Neural cell (in vitro differentiated cells): ENCODE results near the gene KMO. TPM values are rescaled to one million over a fixed set of nuclear protein-coding genes. Genes with fewer than 3 reads are reported as not detected.

Source experiments
- H2AFZ ChIP-seq: fragments of 200-600, 300-800 bp; sonication (generic), shearing (Covaris generic); 2 replicates; pipeline ENCODE4 v1.6.0; 2014; ENCODE audit warnings: low read depth, mild to moderate bottlenecking, antibody characterized with exemption, low read length, moderate library complexity
- H3F3A ChIP-seq: fragments of 200-600 bp; shearing (Covaris generic); 2 replicates; pipeline ENCODE4 v1.6.1; 2016; ENCODE audit warnings: mild to moderate bottlenecking, moderate library complexity, mixed read lengths, antibody characterized with exemption, low read length; ENCODE audit not compliant: insufficient read depth, poor library complexity, severe bottlenecking
- H3K27ac ChIP-seq: fragments of 200-600, 300-800 bp; sonication (generic), shearing (Covaris generic); 2 replicates; pipeline ENCODE4 v1.5.1; 2014; ENCODE audit warnings: mild to moderate bottlenecking, low read length, moderate library complexity
- H3K27me3 ChIP-seq: fragments of 300-800, 200-600 bp; sonication (generic), shearing (Covaris generic); 2 replicates; pipeline ENCODE4 v1.6.0; 2014; ENCODE audit warnings: mild to moderate bottlenecking, low read depth, low read length, moderate library complexity; ENCODE audit not compliant: insufficient read depth
- H3K36me3 ChIP-seq: fragments of 300-800, 200-600 bp; sonication (generic), shearing (Covaris generic); 2 replicates; pipeline ENCODE4 v1.5.1; 2014; ENCODE audit warnings: mild to moderate bottlenecking, antibody characterized with exemption, low read length, moderate library complexity; ENCODE audit not compliant: insufficient read depth
- H3K4me2 ChIP-seq: fragments of 300-800, 200-600 bp; sonication (generic), shearing (Covaris generic); 2 replicates; pipeline ENCODE4 v1.6.0; 2014; ENCODE audit warnings: mild to moderate bottlenecking, low read length
- H3K4me3 ChIP-seq: fragments of 300-800, 200-600 bp; sonication (generic), shearing (Covaris generic); 2 replicates; pipeline ENCODE4 v1.5.1; 2014; ENCODE audit warnings: mild to moderate bottlenecking, low read length, moderate library complexity
- H3K79me2 ChIP-seq: fragments of 200-600 bp; shearing (Covaris generic); replicated peaks from 2 replicates; pipeline ENCODE4 v1.6.0; 2014; ENCODE audit warnings: mild to moderate bottlenecking, low read length, moderate library complexity; ENCODE audit not compliant: insufficient read depth
- H3K9ac ChIP-seq: fragments of 300-800, 200-600 bp; sonication (generic), shearing (Covaris generic); 2 replicates; pipeline ENCODE4 v1.6.1; 2016; ENCODE audit warnings: mild to moderate bottlenecking, low read length, mixed read lengths
- H3K9me2 ChIP-seq: fragments of 200-600 bp; shearing (Covaris generic); 2 replicates; pipeline ENCODE4 v1.6.1; 2016; ENCODE audit warnings: mild to moderate bottlenecking, low read length, mixed read lengths; ENCODE audit not compliant: insufficient read depth
- H3K9me3 ChIP-seq: fragments of 200-600, 300-800 bp; sonication (generic), shearing (Covaris generic); 2 replicates; pipeline ENCODE4 v1.6.1; 2016; ENCODE audit warnings: mild to moderate bottlenecking, mixed run types, low read length, moderate library complexity, mixed read lengths
- H4K20me1 ChIP-seq: fragments of 200-600 bp; shearing (Covaris generic); 2 replicates; pipeline ENCODE4 v1.6.1; 2016; ENCODE audit warnings: mild to moderate bottlenecking, mixed run types; ENCODE audit not compliant: insufficient read depth
- CTCF ChIP-seq: fragments of 450-650 bp; IDR thresholded peaks from 2 replicates; pipeline ENCODE4 v1.5.1; 2014; ENCODE audit warnings: antibody characterized with exemption, mild to moderate bottlenecking, moderate library complexity; ENCODE audit not compliant: poor library complexity, severe bottlenecking
- EP300 ChIP-seq: fragments of 450-650 bp; conservative IDR thresholded peaks from 2 replicates; pipeline ENCODE4 v1.6.1; 2014; ENCODE audit warnings: antibody characterized with exemption, mild to moderate bottlenecking, moderate library complexity; ENCODE audit not compliant: poor library complexity, severe bottlenecking
- EZH2 ChIP-seq: fragments of 200-600, 300-800 bp; shearing (Covaris generic), sonication (generic); IDR thresholded peaks from 2 replicates; pipeline ENCODE4 v1.6.1; 2014; ENCODE audit warnings: antibody characterized with exemption, low read length, borderline replicate concordance, mild to moderate bottlenecking; ENCODE audit not compliant: insufficient read depth, poor library complexity, severe bottlenecking
- MXI1 ChIP-seq: fragments of 450-650 bp; conservative IDR thresholded peaks from 2 replicates; pipeline ENCODE4 v1.6.1; 2014; ENCODE audit warnings: antibody characterized with exemption, mild to moderate bottlenecking; ENCODE audit not compliant: poor library complexity, severe bottlenecking
- POLR2AphosphoS5 ChIP-seq: IDR thresholded peaks from 2 replicates; pipeline ENCODE4 v1.6.1; 2012
- RAD21 ChIP-seq: fragments of 450-650 bp; conservative IDR thresholded peaks from 2 replicates; pipeline ENCODE4 v1.6.1; 2014; ENCODE audit warnings: antibody characterized with exemption, mild to moderate bottlenecking, moderate library complexity
- REST ChIP-seq: IDR thresholded peaks from 2 replicates; pipeline ENCODE4 v1.6.1; 2012; ENCODE audit warnings: borderline replicate concordance
- SMC3 ChIP-seq: fragments of 450-650 bp; conservative IDR thresholded peaks from 2 replicates; pipeline ENCODE4 v1.6.1; 2014; ENCODE audit warnings: antibody characterized with exemption, mild to moderate bottlenecking, moderate library complexity; ENCODE audit not compliant: poor library complexity
- TAF1 ChIP-seq: IDR thresholded peaks from 2 replicates; pipeline ENCODE4 v1.6.1; 2012; ENCODE audit warnings: low read depth
- polyA plus RNA-seq: library from polyadenylated mRNA; depleted of rRNA; stranded (reverse); fragments of >200 nt; gene quantifications from 2 replicates; pipeline ENCODE4 v1.2.3, GENCODE V29; 2014

The KMO gene
- polyA plus RNA-seq, 1 donor from 2014 or later, result 0.72 TPM

GRCh38 chr1:241590719-241591118 lies 58.5 kb downstream of the KMO start:
- Histone ChIP-seq H4K20me1 (no peaks in the 10 kb centered on the region), H3F3A (no peaks in the 10 kb centered on the region), H2AFZ (no peak overlapping the region), H3K9me2 (no peaks in the 10 kb centered on the region), H3K27ac (no peak overlapping the region), H3K4me3 (no peak overlapping the region), H3K9me3 (no peaks in the 10 kb centered on the region), H3K36me3 (no peaks in the 10 kb centered on the region), H3K4me2 (no peak overlapping the region), H3K9ac (no peak overlapping the region), H3K79me2 (no peaks in the 10 kb centered on the region), H3K27me3 (no peaks in the 10 kb centered on the region)
- no peak for TF ChIP-seq TAF1
- no peak for TF ChIP-seq EZH2
- TF ChIP-seq CTCF, result no peak
- no peak for TF ChIP-seq POLR2AphosphoS5
- TF ChIP-seq REST, result no peak
- TF ChIP-seq SMC3, result no peak
- TF ChIP-seq EP300, result no peak
- TF ChIP-seq RAD21, result no peak
- TF ChIP-seq MXI1, result no peak

- TF ChIP-seq POLR2AphosphoS5 (no peak), RAD21 (no peak), EP300 (no peak), MXI1 (no peak), SMC3 (no peak), REST (no peak), TAF1 (no peak), EZH2 (no peak), CTCF (no peak)
- no peak overlapping the region for H3K4me3 ChIP-seq
- no peaks in the 10 kb centered on the region for H3K36me3 ChIP-seq
- H3F3A ChIP-seq, result no peaks in the 10 kb centered on the region
- no peak overlapping the region for H3K9ac ChIP-seq
- no peaks in the 10 kb centered on the region for H3K79me2 ChIP-seq
- H2AFZ ChIP-seq, result no peak overlapping the region
- H3K9me3 ChIP-seq, result no peaks in the 10 kb centered on the region
- H3K27ac ChIP-seq, result no peak overlapping the region
- no peaks in the 10 kb centered on the region for H3K27me3 ChIP-seq
- no peak overlapping the region for H3K4me2 ChIP-seq
- H4K20me1 ChIP-seq, result no peaks in the 10 kb centered on the region
- no peaks in the 10 kb centered on the region for H3K9me2 ChIP-seq
These were observed 59.1 kb downstream of the KMO start for GRCh38 chr1:241591317-241591716.
